Adrenal gland (tissue), 12 donors: ENCODE measurements around the gene MROH7. TPM values are rescaled to one million over a fixed set of nuclear protein-coding genes. Genes with fewer than 3 reads are reported as not detected.

Experiments
- DNase-seq, 7 donors: peaks; one replicate each; pipeline ENCODE4 v3.0.0-alpha.2; 2019 to 2020
- H3K27ac ChIP-seq, 5 donors: fragments of 200-600 bp; sonication (generic) in 4 of 5; 1 replicate in 3 of 5; 2 replicates in 2 of 5; pipeline versions ENCODE4 v1.5.1 to v1.8.0; 2016 to 2020; ENCODE audit warnings: mild to moderate bottlenecking in 1 of 5
- H3K27me3 ChIP-seq: fragments of 200-600 bp; 2 replicates; pipeline ENCODE4 v1.8.0; 2021
- H3K36me3 ChIP-seq, 2 donors: fragments of 200-600 bp; replicated peaks in 1 of 2; 1 replicate in 1 of 2; 2 replicates in 1 of 2; pipeline versions ENCODE4 v1.5.1 to v1.8.0; 2018 to 2022
- H3K4me1 ChIP-seq, 2 donors: fragments of 200-600 bp; replicated peaks in 1 of 2; 1 replicate in 1 of 2; 2 replicates in 1 of 2; pipeline versions ENCODE4 v1.5.1 to v1.8.0; 2018 to 2021
- H3K4me3 ChIP-seq, 4 donors: fragments of 200-600 bp; sonication (generic) in 3 of 4; one replicate each; pipeline ENCODE4 v1.5.1; 2016 to 2018
- H3K9me3 ChIP-seq, 3 donors: fragments of 200-600 bp; sonication (generic) in 1 of 3; replicated peaks in 1 of 3; 1 replicate in 2 of 3; 2 replicates in 1 of 3; pipeline versions ENCODE4 v1.5.1 to v1.8.0; 2016 to 2021
- POLR2A ChIP-seq, 2 donors: fragments of 450-650 bp; IDR thresholded peaks; one replicate each; pipeline ENCODE4 v1.6.1; 2017; ENCODE audit warnings: antibody characterized with exemption in 2 of 2, mild to moderate bottlenecking in 2 of 2, moderate library complexity in 1 of 2
- WGBS, 4 donors: extraction: QIAGEN DNeasy Blood & Tissue Kit in 2 of 4; methylation state at CpG; one replicate each; pipeline versions ENCODE4 v1.1.5 to v1.1.7; 2013 to 2017; 5-methylcytosine and 5-hydroxymethylcytosine counted together
- intact Hi-C, 2 donors: fragments of 100-400 bp; cut with DNase I; formaldehyde crosslinking; loops; one replicate each; pipeline versions ENCODE4 v1.14.1 to v1.15.0; 2022 to 2023
- polyA plus RNA-seq, 3 donors: library from polyadenylated mRNA; stranded (reverse); fragments of 200-250 nt in 2 of 3; fragments of 350-450 nt in 1 of 3; fragmentation: Illumina TruSeq in 1 of 3; extraction: RNeasy Lipid Tissue Mini Kit (QIAGEN cat#74804) in 1 of 3; gene quantifications; one replicate each; pipeline ENCODE4 v1.2.3, GENCODE V29; 2013 to 2014
- total RNA-seq, 9 donors: library from RNA; depleted of rRNA in 4 of 9; stranded (reverse); fragments of >200 nt in 4 of 9; fragments of 120-200 nt in 1 of 9; fragmentation: NEBNext Ultra II Directional in 1 of 9; extraction: Animal tissue kit (Norgen Biotek cat#: 25700) in 1 of 9; gene quantifications; one replicate each; pipeline versions ENCODE4 v1.1.0 to v1.2.4, GENCODE V29; 2013 to 2023
- TF ChIP-seq, protein P1 (sequence below), 6 experiments: fragments of 450-650 bp in 4 of 6; fragments of 200-600 bp in 2 of 6; sonication (generic) in 1 of 6; IDR thresholded peaks; 1 replicate in 5 of 6; 2 replicates in 1 of 6; pipeline versions ENCODE4 v1.5.1 to v1.8.0; 2016 to 2021; ENCODE audit warnings: antibody characterized with exemption in 6 of 6, mild to moderate bottlenecking in 2 of 6, moderate library complexity in 1 of 6
- donor health status: healthy with polysubstance abuse.
- donor health status: Bipolar disorder and iron deficiency.
- donor health status: DM: yes; HTN: yes; CAD: no.
- donor health status: DM: no; HTN: no; CAD: no.
- donor health status: DM: no; HTN: no; CAD: no.
- donor health status: DM: yes; HTN: yes; CAD: no.

The MROH7 gene
- total and polyA plus RNA-seq, 12 donors = 0.62 to 13.0 (median 2.1) TPM

DNA sequence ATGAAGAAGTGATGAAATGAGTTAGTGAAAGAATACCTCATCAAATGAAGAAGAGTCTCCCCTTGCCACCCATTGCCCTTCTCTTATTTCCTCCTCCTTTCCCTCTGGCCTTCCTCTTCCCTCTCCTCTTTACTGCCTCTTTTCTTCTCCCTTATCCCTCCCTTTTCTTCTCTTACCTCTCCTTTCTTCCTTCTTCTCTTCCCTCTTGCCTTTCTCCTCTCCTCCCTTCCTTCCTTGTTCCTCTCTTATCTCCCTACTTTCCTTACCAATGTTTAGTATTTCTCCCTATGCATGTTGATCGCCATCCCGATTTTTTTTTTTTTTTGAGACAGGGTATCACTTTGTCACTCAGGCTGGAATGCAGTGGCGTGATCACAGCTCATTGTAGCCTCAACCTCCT is 8.8 kb downstream of the MROH7 start:
- intact Hi-C loops = no loop called here

DNA sequence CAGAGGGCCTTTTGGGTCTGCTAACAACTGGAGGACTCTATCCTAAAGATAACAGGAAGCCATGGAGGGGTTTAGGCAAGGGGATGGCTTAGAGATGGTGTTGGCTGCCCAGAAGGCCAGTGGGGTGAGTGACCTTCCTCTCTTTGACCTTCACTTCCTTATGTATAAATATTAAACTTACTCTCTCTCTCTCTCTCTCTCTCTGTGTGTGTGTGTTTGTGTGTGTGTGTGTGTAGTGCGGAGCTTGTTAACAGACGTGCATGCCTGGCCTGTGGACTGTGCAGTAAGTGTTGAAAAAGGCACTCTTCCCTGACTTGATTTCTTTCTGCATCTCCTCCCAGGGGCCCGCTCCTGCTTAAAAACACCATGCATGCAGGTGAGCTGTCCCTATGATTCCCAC is 10.0 kb downstream of the MROH7 start:
- no peak for DNase-seq
- no peak overlapping the region for H3K4me3 ChIP-seq
- 62 to 78% (median 67%) methylated on average over 3 of the region's 3 CpGs for WGBS, 4 donors
- no peaks in the 10 kb centered on the region for H3K4me1 ChIP-seq
- no peaks in the 10 kb centered on the region for H3K36me3 ChIP-seq
- no peak overlapping the region for H3K27ac ChIP-seq
- TF ChIP-seq, protein P1, sequence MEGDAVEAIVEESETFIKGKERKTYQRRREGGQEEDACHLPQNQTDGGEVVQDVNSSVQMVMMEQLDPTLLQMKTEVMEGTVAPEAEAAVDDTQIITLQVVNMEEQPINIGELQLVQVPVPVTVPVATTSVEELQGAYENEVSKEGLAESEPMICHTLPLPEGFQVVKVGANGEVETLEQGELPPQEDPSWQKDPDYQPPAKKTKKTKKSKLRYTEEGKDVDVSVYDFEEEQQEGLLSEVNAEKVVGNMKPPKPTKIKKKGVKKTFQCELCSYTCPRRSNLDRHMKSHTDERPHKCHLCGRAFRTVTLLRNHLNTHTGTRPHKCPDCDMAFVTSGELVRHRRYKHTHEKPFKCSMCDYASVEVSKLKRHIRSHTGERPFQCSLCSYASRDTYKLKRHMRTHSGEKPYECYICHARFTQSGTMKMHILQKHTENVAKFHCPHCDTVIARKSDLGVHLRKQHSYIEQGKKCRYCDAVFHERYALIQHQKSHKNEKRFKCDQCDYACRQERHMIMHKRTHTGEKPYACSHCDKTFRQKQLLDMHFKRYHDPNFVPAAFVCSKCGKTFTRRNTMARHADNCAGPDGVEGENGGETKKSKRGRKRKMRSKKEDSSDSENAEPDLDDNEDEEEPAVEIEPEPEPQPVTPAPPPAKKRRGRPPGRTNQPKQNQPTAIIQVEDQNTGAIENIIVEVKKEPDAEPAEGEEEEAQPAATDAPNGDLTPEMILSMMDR (IDR thresholded peaks at IDR 0.05) = no peak
- TF ChIP-seq POLR2A (IDR thresholded peaks at IDR 0.05) = no peak
- H3K27me3 ChIP-seq = no peaks in the 10 kb centered on the region
- H3K9me3 ChIP-seq = no peaks in the 10 kb centered on the region
- intact Hi-C loops = no loop called here

More for the DNA sequence above, 8.8 kb downstream of the MROH7 start:
- 84 to 92% (median 88%) methylated on average over 3 of the region's 3 CpGs for WGBS, 4 donors
- Histone ChIP-seq H3K4me1 (peaks cover 0 to 7% of the 10 kb centered on the region in 2 donors), H3K27ac (no peak overlapping the region), H3K9me3 (no peaks in the 10 kb centered on the region), H3K4me3 (no peak overlapping the region), H3K27me3 (no peaks in the 10 kb centered on the region), H3K36me3 (no peaks in the 10 kb centered on the region)
- no peak for DNase-seq
- no peak for TF ChIP-seq POLR2A (IDR thresholded peaks at IDR 0.05)
- TF ChIP-seq, protein P1 (IDR thresholded peaks at IDR 0.05) = no peak

DNA sequence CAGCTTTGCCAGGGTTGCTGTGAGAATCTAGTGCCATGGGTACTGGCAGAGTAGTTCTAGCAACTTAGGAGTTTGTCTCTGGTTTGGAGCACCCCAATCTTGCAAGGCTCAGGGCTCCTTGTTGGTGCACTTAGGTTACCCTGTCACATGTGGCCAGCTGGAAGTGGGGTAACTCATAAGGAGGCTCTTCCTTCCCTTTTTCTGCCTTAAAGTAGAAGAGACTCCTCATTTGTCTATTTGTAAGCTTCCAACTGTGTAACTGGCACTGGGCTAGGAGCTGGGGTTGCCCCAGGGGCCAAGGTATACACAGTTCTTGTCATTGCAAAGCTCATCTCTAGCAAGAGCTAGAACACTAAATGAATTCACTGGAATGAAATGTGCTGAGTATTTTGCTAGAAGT is 10.6 kb downstream of the MROH7 start:
- no peak for TF ChIP-seq POLR2A (IDR thresholded peaks at IDR 0.05)
- TF ChIP-seq, protein P1 (IDR thresholded peaks at IDR 0.05) = no peak
- H3K9me3 ChIP-seq = no peaks in the 10 kb centered on the region
- H3K4me1 ChIP-seq = no peaks in the 10 kb centered on the region
- no peak overlapping the region for H3K27ac ChIP-seq
- intact Hi-C loops = no loop called here
- H3K4me3 ChIP-seq = no peak overlapping the region
- no peaks in the 10 kb centered on the region for H3K27me3 ChIP-seq
- no peaks in the 10 kb centered on the region for H3K36me3 ChIP-seq
- DNase-seq = no peak

DNA sequence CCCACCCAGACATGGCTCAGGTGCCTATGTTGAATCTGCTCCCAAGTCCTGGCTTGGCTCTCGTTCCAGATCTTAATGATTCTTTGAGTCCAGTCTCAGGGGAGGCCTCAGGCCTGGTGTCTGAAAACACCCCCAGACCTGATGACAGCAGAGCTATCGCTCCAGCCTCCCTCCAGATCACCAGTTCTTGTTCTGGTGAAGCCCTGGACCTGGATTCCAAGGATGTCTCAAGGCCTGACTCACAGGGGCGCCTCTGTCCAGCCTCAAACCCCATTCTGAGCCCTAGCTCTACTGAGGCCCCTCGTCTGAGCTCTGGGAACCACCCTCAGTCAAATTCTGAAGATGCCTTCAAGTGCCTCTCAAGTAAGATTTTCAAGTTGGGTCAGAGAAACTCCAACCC is 11.4 kb downstream of the MROH7 start:
- no peaks in the 10 kb centered on the region for H3K27me3 ChIP-seq
- H3K4me3 ChIP-seq = no peak overlapping the region
- no peak for DNase-seq
- WGBS, 4 donors = 83 to 100% (median 93%) methylated on average over 4 of the region's 4 CpGs
- H3K4me1 ChIP-seq = no peaks in the 10 kb centered on the region
- no peaks in the 10 kb centered on the region for H3K9me3 ChIP-seq
- intact Hi-C loops = no loop called here
- TF ChIP-seq, protein P1 (IDR thresholded peaks at IDR 0.05) = no peak
- no peak for TF ChIP-seq POLR2A (IDR thresholded peaks at IDR 0.05)
- H3K36me3 ChIP-seq = no peaks in the 10 kb centered on the region
- H3K27ac ChIP-seq = no peak overlapping the region
